Measurements from ENCODE around the gene TPT1. TPM values are rescaled to one million over a fixed set of nuclear protein-coding genes. Genes with fewer than 3 reads are reported as not detected.
"Not testable (repeated sequence)": the region's sequence is repeated elsewhere in the genome, so short reads cannot be mapped to it uniquely, and the experiment has no call there.

The TPT1 gene
- polyA plus RNA-seq, 3 donors, result 4,875 to 13,720 (median 5,684) TPM

DNA sequence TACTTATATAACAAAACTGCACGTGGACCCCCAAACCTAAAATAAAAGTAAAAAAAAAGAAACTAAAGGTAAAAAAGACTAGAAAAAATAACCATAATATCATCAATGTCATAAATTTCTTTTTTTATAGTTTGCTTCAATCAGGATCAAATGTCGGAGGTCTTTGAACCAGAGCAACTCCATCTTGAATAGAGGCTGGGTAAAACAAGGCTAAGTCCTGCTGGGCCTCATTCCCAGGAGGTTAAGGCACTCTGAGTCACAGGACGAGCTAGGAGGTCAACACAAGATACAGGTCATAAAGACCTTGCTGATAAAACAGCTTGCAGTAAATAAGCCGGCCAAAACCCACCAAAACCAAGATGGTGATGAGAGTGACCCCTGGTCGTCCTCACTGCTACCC is 24.0 kb downstream of the TPT1 start:
- H3K27ac ChIP-seq (ENCODE audit: low read depth, low read length), result no peak overlapping the region
- 79 to 95% (median 92%) methylated on average over 5 of the region's 5 CpGs for WGBS, 3 donors

DNA sequence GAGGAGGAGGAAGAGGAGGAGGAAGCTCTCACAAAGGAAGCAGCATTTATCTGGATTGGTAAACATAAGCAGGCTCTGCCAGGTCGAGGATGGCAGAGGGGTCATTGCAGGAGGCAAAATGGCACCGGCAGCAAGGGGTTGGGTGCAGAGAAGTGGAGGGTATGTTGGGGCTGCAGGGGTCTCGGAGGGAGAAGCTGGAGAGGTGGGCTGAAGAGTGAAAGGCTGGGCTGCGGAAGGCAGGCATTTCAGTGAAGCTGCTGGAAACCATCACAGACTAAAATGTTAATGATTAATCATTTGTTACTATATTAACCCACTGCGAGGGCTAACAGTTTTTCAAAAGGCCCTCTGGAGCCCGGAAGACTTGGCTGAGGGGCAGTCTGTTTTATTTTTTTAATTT is 24.6 kb downstream of the TPT1 start:
- 24 to 67% (median 62%) methylated on average over 6 of the region's 6 CpGs for WGBS, 3 donors
- no peak overlapping the region for H3K27ac ChIP-seq (ENCODE audit: low read depth, low read length)

DNA sequence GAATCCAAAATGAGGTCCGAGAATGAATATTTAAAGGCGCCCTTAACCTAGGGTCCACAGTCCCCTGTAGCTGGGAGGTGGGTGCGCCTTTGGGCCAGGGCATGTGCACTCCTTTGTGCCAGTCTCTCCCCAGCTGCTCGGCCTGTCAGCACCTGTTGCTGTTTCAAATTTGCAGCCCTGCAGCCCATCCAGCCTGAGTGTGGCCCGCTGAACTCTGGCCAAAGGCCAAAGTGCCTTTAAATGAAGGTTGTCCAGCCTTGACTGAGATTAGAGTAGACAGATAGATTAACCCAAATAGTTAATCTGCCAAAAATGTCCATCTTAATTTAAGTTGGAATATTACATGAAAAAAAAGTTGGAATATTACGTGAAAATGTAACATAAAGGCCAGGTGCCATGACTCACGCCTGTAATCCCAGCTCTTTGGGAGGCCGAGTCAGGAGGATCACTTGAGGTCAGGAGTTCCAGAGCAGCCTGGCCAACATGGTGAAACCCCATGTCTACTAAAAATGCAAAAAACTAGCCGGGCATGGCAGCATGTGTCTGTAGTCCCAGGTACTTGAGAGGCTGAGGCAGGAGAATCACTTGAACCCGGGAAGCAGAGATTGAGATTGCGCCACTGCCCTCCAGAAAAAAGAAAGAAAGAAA is 25.3 kb downstream of the TPT1 start:
- H3K27ac ChIP-seq (ENCODE audit: low read depth, low read length), result no peak overlapping the region
- WGBS, 3 donors, result 67 to 94% (median 93%) methylated on average over 11 of the region's 11 CpGs

DNA sequence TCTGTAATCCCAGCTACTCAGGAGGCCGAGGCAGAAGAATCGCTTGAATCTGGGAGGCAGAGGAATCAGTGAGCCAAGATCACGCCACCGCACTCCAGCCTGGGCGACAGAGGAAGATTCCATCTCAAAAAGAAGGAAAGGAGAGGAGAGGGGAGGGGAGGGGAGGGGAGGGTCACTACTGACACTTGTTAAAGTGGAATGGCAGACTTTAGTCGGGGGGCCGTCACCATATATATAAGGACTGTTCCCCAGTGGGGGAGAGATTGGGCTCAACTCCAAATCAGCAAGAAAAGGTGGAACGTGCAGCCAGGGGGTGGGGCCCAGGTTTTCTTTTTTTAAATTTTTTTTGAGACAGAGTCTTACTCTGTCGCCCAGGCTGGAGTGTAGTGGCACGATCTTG is 26.2 kb downstream of the TPT1 start:
- 86 to 93% (median 93%) methylated on average over 7 to 10 of the region's 10 CpGs for WGBS, 3 donors
- no peak overlapping the region for H3K27ac ChIP-seq (ENCODE audit: low read depth, low read length)

DNA sequence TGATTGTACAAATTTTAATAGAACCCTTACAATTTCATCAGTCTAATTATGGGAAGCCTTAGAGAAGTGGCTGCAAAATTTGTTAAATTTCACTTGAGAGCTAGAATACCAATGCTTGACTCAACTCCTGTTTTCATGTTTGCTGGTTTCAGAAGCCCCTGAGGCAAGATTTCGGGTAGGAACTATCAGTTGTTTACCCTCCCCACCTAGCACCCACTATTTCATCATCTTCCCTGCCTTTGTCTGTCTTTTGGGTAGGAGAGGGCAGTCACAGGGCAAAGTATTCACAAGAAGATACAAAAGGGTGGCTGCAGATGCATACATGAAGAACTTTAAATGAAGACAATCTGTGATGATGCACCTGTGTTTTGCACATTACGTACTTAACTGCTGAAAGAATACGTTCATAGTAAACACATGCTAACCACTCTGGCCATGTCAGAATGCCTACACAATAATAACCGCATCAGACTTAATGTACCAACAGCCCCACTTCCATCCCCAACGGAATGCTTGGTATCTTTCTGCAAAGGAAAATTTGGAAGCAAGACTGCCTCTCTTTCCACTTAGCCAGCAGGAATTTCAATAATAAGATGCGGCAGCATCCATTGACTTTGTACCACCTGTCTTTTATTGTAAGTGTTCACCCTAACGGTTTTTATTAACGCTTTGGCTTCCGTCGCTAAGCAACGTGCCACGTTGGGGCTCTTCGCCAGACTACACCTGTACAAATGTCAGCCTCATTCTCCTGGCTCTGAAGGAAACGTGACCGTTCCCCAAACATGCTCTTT is 30.4 kb downstream of the TPT1 start:
- 11 to 20% (median 16%) methylated on average over 15 of the region's 15 CpGs for WGBS, 3 donors

DNA sequence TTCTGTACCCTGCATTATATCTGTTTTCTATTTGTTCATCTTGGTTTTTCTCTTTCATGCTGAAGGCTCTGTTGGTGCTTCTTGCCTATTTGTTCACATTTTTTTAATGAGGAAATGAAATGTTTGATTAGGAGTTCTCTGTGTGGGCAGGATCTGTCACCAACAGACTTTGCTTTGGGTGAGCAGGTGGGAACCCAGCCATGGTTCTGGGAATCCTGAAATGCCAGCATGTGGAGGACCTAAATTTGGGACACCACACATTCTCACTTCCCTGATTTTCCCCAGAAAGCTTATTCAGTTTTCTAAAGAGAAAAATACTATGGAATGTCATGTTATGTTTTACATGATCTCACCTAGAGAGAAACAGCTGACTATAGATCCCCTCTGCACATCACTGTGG is 34.0 kb downstream of the TPT1 start:
- H3K27ac ChIP-seq (ENCODE audit: low read depth, low read length), result no peak overlapping the region

More for the DNA sequence above, 30.4 kb downstream of the TPT1 start:
- no peak overlapping the region for H3K27ac ChIP-seq (ENCODE audit: low read depth, low read length)

DNA sequence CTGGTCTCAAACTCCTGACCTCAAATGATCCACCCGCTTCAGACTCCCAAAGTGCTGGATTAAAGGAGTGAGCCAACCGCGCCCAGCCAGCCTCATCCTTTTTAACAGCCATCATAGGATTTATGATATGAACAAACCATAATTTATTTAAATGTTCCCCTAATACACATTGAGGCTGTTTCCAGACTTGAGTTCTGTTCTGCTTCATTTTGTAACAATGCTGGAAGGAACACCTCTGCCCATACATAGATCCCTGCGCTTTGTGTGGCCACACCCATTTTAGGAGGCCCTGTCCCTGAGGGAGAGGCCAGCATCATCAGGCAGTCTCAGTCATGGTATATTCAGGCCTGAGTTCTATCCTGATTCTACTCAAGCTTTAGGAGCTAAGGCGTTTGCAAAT is 35.9 kb downstream of the TPT1 start:
- 78 to 85% (median 83%) methylated on average over 5 of the region's 5 CpGs for WGBS, 3 donors
- H3K27ac ChIP-seq (ENCODE audit: low read depth, low read length), result no peak overlapping the region

DNA sequence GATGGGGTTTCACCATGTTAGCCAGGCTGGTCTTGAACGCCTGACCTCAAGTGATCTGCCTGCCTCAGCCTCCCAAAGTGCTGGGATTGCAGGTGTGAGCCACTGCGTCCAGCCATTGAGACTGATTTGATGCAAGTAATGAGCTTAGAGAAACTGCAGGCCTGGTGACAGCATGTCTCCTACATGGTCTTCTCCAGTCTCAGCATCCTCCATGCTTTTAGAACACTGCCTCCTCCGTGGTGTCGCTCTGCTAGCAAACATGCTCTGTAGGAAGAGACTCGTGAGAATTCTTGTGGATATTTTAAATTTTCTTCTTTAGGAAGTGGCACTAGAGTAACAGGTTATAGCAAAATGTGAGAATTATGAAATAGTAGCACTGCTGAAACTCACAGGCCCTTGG is 37.1 kb downstream of the TPT1 start:
- WGBS, 3 donors, result 79 to 87% (median 86%) methylated on average over 5 of the region's 5 CpGs
- no peak overlapping the region for H3K27ac ChIP-seq (ENCODE audit: low read depth, low read length)

DNA sequence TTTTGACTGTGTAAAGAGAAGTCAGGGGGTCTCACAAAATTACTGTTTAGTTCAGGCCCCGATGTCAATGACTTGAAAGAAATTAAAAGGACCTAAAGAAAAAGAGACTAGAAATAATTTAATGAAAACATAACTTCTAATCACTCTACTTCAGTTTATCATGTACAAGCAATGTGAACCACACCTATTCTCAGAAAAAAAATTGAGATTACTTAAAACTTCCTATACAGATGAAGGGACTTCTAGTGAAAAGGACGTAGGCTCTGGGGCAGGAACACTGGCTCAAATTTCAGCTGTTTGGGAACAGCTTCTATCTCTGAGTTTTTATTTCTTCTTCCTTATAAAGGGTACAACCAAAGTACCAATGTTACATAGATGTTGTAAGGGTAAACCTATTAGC is 38.0 kb downstream of the TPT1 start:
- no peak overlapping the region for H3K27ac ChIP-seq (ENCODE audit: low read depth, low read length)
- WGBS, 3 donors, result 73 to 79% (median 76%) methylated on average over 2 of the region's 2 CpGs

DNA sequence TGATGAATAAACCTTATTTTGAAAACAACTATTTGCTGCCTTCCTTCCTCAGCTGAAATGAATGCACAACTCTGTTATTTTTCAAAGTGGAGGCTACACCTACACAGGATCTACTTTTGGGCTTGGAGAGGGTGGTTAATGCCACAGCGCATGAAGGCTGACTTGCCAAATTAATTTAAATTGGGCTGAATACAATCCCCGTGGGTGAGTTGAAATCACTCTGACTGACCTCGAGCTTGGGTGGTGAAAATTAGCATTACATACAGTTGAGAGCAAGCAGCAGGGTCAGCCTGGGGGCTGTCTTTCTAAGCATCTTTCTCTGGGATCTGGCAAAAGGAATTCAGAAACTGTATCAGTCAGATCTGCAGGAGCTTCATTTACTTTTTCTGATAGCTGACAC is 38.5 kb downstream of the TPT1 start:
- 31 to 48% (median 42%) methylated on average over 3 of the region's 3 CpGs for WGBS, 3 donors
- no peak overlapping the region for H3K27ac ChIP-seq (ENCODE audit: low read depth, low read length)

DNA sequence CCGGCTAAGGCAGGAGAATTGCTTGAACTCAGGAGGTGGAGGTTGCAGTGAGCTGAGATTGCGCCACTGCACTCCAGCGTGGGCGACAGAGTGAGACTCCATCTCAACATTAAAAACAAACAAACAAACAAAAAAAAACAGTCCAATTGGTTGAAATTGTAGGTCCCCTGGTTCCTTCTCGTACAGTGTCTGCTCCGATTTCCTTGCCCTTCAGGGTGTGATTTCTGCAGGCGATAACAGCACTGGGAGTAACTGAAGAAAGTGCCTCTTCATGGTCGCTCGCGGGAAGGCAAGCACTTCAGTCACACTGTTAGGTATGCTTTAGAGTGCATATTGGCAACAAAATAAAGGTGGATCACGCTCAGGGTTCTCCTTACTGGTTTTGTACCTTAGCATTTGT is 39.7 kb downstream of the TPT1 start:
- H3K27ac ChIP-seq (ENCODE audit: low read depth, low read length), result no peak overlapping the region
- WGBS, 3 donors, result 76 to 82% (median 79%) methylated on average over 11 of the region's 11 CpGs

DNA sequence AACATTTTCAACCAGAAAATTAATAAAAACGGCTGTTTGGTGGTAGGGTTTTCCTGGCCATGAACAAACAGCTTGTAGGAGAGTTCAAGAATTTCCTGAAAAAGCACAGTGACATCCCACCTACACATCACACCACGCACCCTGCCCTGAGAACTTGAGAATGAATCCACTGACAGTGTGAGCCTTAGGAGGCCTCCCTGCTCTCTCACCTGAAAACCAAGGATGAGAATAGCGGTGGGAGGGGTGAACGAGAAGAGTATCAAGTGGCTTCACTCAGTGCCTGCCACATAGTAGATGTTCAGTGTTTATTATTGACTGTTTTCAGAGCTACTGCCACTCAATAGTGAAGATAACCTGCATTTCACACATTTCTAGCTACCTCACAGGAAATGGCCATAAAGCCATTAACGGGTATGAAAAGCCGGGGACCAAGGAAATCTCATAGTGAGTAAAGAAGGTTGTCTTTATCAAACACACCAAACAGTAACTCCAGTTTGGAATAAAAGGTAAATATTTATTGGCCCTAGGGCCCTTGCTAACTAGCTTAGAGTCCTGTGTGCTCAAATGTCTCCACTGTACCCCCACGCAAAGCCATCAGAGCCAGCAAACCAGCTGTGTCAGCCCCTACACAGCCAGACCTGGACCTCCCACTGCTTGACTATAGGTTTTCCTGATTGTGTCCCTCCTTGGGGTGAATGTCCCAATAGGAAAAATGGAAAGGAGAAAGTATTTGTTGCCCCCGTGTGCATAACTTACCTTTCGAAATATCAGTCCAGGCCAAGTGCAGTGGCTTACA is 40.6 kb downstream of the TPT1 start:
- no peak overlapping the region for H3K27ac ChIP-seq (ENCODE audit: low read depth, low read length)
- WGBS, 3 donors, result 50 to 73% (median 67%) methylated on average over 9 of the region's 9 CpGs

DNA sequence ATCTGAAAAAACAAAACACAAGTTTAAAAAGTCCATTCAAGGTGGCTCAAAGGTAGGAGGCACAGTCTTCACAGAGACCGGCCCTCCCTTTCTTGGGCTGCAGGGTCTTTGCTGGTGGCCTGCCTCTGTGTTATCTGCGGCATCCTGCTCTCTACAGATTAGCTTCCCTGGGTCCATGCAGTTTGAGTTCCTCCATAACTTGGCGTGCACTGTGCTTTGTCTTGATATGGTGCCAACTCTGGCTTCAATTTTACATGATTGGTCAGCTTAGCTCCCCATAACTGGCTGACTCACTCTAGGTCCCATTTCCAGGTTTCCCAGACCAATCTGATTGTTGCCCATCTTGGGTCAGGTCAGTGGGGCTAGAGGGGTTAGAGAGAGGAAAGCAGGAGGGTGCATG is 41.8 kb downstream of the TPT1 start:
- no peak overlapping the region for H3K27ac ChIP-seq (ENCODE audit: low read depth, low read length)
- 54 to 67% (median 63%) methylated on average over 3 of the region's 3 CpGs for WGBS, 3 donors

DNA sequence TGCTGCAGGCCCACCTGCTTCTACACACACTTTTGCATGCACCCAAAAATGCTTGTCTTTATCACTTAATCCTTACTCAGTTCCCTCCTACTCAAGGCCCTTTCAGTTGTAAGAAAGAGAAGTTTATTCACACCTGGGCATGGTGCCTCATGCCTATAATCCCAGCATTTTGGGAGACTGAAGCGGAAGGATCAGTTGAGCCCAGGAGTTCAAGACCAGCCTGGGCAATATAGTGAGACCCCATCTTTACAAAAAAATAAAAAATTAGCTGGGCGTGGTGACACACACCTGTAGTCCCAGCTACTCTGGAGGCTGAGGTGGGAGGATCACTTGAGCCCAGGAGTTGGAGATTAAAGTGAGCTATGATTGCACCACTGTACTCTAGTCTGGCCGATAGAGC is 42.4 kb downstream of the TPT1 start:
- 94 to 100% (median 97%) methylated on average over 3 of the region's 3 CpGs for WGBS, 3 donors
- H3K27ac ChIP-seq (ENCODE audit: low read depth, low read length), result not testable (repeated sequence)

DNA sequence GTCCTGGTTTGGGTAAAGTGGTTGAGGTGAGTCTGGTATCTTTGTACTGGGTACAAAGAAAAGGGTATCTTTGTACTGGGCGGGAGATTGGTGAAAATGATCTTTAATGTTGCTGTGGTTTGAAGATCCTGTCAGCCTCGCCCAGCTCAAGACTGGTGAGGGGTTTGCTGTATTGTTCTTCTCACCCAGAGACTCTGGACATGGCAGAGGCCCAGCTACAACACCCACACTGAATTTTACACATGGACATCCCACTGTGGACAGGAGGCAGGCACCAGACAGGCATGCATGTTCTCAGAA is 42.8 kb downstream of the TPT1 start:
- no peak overlapping the region for H3K27ac ChIP-seq (ENCODE audit: low read depth, low read length)
- WGBS, 3 donors, result 79 to 93% (median 85%) methylated on average over 2 of the region's 2 CpGs

DNA sequence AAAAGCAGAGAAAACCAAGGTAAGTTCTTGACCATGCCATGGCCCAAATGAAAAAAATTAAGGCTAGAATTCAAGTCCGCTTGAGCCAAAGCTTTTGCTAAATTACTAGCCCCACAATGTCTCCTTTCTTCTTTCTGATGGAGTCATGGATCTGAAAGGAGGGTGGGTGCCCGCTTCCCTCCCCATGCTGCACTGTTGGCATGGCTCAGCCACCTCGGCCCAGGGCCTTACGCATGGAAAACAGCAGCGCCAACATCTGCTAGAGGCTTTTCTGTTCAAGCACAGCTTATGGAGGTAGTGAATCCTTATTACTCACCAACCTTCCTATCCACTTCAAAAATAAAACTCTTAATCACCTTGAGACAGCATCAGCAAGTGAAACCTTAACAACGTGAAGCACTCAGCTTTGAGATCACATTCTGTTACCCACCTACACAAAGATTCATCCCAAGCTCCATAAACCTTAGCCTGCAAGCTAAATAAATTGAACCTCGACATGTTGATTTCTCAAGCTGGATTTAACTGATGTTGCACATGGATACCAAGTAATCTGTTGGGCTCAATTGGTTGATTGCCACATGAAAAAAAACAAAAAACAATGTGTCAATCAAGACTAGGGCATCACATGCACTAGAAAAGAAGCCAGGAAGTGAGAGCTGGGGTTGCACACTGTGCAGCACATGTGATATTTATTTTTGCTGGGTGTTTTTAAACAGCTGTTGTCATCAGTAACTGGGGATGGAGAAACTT is 43.4 kb downstream of the TPT1 start:
- 84 to 88% (median 84%) methylated on average over 7 of the region's 7 CpGs for WGBS, 3 donors
- H3K27ac ChIP-seq (ENCODE audit: low read depth, low read length), result no peak overlapping the region

DNA sequence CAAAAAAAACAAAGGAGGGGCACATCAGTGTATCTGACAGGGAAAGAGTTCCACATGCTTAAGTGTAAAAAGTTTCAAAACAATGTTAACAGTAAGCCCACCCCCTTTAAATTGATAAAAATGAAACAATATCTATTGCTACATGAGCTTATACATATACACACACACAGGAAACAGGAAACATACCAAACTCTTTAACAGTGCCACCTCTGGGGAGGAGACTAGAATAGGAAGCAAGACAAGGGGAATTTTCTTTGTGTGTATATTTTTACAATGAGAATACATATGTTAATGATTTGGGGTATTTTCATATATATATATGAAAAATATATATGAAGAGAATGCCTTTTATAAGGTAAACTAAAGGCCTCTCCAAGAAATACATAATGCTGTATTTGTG is 44.7 kb downstream of the TPT1 start:
- no peak overlapping the region for H3K27ac ChIP-seq (ENCODE audit: low read depth, low read length)

DNA sequence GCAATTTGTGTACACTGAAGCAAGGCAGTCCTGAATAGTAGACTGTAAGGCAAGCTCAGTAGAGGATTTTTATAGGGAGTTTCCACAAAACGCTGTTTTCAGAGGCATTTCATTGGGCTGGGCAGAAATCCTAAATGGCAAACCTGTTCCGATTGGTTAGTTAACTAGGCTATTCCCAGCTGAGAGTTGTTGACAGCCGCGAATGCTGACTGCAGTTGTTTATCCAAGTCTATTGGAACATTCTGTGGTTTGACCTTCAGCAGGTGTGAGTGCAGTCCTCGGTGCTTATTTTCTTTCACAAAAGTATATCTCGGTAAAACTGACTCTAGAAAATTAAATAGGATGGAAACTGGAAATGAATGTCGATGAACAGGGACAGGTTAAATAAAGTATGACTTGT is 45.4 kb downstream of the TPT1 start:
- 45 to 72% (median 71%) methylated on average over 7 of the region's 7 CpGs for WGBS, 3 donors
- no peak overlapping the region for H3K27ac ChIP-seq (ENCODE audit: low read depth, low read length)

DNA sequence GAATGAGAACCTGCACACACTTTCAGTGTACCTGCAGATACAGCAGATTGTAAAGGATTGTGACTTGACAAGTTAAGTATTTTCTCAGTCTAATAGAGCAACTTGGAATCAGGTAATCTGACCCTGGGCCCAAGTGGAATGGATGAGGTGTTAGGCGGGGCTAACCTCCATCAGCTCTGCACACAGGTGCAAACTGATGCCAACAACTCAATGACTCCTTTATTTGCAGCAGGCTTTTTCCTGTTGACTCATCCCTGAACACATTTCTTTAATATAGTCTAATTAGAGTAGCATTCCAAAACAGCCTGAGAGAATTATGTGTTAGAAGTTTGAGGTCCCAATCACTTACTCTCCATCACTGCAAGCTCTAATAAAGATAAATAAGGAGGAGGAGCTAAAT is 48.8 kb downstream of the TPT1 start:
- no peak overlapping the region for H3K27ac ChIP-seq (ENCODE audit: low read depth, low read length)
- 82 to 100% (median 94%) methylated on average over 1 of the region's 1 CpG for WGBS, 3 donors

Measured in adipose tissue (tissue), 3 donors.